Esophagus squamous epithelium (tissue), 5 donors: ENCODE data around the gene ADGRB3. TPM values are rescaled to one million over a fixed set of nuclear protein-coding genes. Genes with fewer than 3 reads are reported as not detected.

ENCODE experiments used
- DNase-seq: peaks from one replicate; lab custom pipeline; 2025; lab: John Stamatoyannopoulos, UW
- H3K27ac ChIP-seq, 4 donors: fragments of 200-600 bp; sonication (generic); one replicate each; pipeline ENCODE4 v1.5.1; 2016 to 2019; ENCODE audit warnings: mild to moderate bottlenecking in 1 of 4
- H3K27me3 ChIP-seq, 4 donors: fragments of 200-600 bp; sonication (generic); 1 replicate in 3 of 4; 2 replicates in 1 of 4; pipeline versions ENCODE4 v1.5.1 to v1.6.0; 2017 to 2021; ENCODE audit warnings: antibody characterized with exemption in 1 of 4
- H3K36me3 ChIP-seq, 3 donors: fragments of 200-600 bp; sonication (generic); one replicate each; pipeline ENCODE4 v1.5.1; 2016 to 2019
- H3K4me1 ChIP-seq, 3 donors: fragments of 200-600 bp; sonication (generic); one replicate each; pipeline ENCODE4 v1.5.1; 2017 to 2019
- H3K4me3 ChIP-seq, 4 donors: fragments of 200-600 bp; sonication (generic); 1 replicate in 3 of 4; 2 replicates in 1 of 4; pipeline ENCODE4 v1.5.1; 2016 to 2019; ENCODE audit warnings: mild to moderate bottlenecking in 2 of 4, moderate library complexity in 1 of 4
- H3K9me3 ChIP-seq, 3 donors: fragments of 200-600 bp; sonication (generic); one replicate each; pipeline ENCODE4 v1.5.1; 2016 to 2019
- POLR2A ChIP-seq, 4 donors: fragments of 450-650 bp; IDR thresholded peaks; one replicate each; pipeline ENCODE4 v1.6.1; 2017; ENCODE audit warnings: antibody characterized with exemption in 4 of 4, mild to moderate bottlenecking in 4 of 4, moderate library complexity in 3 of 4
- WGBS, 2 donors: methylation state at CpG; one replicate each; pipeline ENCODE4 v1.1.5; 2018; 5-methylcytosine and 5-hydroxymethylcytosine counted together
- intact Hi-C: fragments of 100-400 bp; cut with DNase I; formaldehyde crosslinking; loops from one replicate; pipeline ENCODE4 v1.15.0; 2022
- total RNA-seq, 4 donors: library from RNA; depleted of rRNA; stranded (reverse); fragments of >200 nt; gene quantifications; one replicate each; pipeline ENCODE4 v1.1.0, GENCODE V29; 2016
- TF ChIP-seq, protein P1 (sequence below), 6 experiments: fragments of 450-650 bp in 4 of 6; fragments of 200-600 bp in 2 of 6; sonication (generic) in 2 of 6; IDR thresholded peaks; one replicate each; pipeline ENCODE4 v1.5.1; 2016 to 2019; ENCODE audit warnings: antibody characterized with exemption in 6 of 6, mild to moderate bottlenecking in 4 of 6, moderate library complexity in 4 of 6
- donor health status: DM: yes; HTN: yes; CAD: no.

The ADGRB3 gene
- 1 to 10 TPM in 1 of 4 donors, under 1 TPM in 3; 0.04 to 1.1 (median 0.32) TPM for total RNA-seq

DNA sequence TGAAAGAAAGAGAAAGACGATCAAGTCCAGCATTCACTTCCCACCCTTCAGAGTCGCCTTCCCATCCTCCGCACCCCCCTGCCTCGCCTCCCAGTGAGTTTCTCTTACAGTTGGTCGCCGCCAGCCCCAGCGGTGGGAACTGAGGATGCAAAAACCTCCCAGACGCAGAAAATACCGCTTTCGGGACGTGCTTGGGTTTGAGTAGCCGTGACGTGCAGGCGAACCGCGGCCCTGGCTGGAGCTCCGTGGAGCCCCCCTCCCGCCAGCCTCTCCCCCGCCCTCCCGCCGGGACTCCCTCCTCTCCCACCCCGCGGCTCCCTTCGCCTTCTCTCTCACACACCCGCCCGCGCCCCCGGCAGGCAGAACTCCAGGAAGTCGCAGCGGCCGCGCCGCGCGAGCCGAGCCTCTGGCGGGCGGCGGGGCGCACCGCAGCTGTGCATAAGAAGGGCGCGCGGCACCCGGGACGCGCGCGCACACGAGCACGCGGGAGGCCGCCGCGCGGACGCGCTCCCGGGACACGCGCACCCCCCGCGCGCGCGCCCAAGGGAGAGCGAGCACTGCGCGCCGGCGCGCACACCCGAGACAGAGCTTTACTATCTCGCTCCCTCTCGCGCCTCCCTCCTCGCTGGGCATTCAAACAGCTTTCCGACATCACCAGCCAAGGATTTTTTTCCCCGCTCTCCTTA, at the start of gene ADGRB3:
TSS of gene ADGRB3 (plus strand) at position 557 of the 686 bp plus-strand sequence. CDS start 3,394 bp downstream, outside the sequence.
- TF ChIP-seq, protein P1, sequence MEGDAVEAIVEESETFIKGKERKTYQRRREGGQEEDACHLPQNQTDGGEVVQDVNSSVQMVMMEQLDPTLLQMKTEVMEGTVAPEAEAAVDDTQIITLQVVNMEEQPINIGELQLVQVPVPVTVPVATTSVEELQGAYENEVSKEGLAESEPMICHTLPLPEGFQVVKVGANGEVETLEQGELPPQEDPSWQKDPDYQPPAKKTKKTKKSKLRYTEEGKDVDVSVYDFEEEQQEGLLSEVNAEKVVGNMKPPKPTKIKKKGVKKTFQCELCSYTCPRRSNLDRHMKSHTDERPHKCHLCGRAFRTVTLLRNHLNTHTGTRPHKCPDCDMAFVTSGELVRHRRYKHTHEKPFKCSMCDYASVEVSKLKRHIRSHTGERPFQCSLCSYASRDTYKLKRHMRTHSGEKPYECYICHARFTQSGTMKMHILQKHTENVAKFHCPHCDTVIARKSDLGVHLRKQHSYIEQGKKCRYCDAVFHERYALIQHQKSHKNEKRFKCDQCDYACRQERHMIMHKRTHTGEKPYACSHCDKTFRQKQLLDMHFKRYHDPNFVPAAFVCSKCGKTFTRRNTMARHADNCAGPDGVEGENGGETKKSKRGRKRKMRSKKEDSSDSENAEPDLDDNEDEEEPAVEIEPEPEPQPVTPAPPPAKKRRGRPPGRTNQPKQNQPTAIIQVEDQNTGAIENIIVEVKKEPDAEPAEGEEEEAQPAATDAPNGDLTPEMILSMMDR (IDR thresholded peaks at IDR 0.05): peak in 1 of 6 experiments; percentile 12
- TF ChIP-seq POLR2A (IDR thresholded peaks at IDR 0.05): no peak
- peaks cover 0 to 66% (median 2%) of the 10 kb centered on the region in 4 donors for H3K27me3 ChIP-seq
- no peaks in the 10 kb centered on the region for H3K9me3 ChIP-seq
- peak within 1 kb of the TSS; percentile 15 to 85 (median 78) for H3K27ac ChIP-seq
- intact Hi-C loops: no loop called here
- H3K4me1 ChIP-seq: peaks cover 4 to 36% (median 8%) of the 10 kb centered on the region in 3 donors
- no peaks in the 10 kb centered on the region for H3K36me3 ChIP-seq
- DNase-seq: no peak
- peak within 1 kb of the TSS; percentile 44 to 74 (median 62) for H3K4me3 ChIP-seq
- WGBS, 2 donors: 0 to 2% methylated on average over 11 to 23 of the region's 79 CpGs

DNA sequence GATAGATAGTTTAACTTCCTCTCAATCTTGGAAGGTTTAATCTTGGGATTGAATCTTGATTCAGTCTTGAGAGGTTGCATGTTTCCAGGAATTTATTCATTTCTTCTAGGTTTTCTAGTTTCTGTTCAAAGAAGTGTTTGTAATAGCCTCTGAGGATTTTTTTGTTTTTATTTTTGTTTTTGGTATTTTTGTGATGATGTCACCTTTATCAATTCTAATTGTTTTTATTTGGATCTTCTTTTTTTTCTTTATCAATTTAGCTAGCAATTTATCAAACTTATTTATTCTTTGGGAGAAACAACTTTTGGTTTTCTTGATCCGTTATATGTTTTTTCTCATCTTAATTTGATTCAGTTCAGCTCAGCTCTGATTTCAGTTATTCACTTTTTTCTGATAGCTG, 41.5 kb upstream of the ADGRB3 start:
- WGBS, 2 donors: 100% methylated on average over 1 of the region's 1 CpG

DNA sequence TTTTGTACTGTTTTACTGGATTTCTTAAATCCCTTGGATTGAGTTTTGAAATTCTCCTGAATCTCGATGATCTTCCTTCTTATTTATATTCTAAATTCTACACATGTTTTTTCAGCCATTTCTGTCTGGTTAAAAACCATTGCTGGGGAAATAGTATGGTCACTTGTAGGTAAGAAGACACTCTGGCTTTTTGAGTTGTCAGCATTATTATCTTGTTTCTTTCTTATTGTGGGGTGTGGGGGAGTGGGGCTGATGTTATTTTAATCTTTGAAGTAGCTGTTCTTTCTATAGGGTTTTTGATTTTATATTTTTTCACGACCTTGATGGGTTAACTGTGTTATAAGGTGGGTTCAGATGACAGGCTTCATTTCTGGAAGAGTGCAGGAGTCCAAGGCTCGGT, 37.4 kb upstream of the ADGRB3 start:
- Histone ChIP-seq H3K27me3 (no peaks in the 10 kb centered on the region), H3K36me3 (no peaks in the 10 kb centered on the region), H3K4me3 (no peak overlapping the region), H3K4me1 (no peaks in the 10 kb centered on the region), H3K9me3 (no peaks in the 10 kb centered on the region), H3K27ac (no peak overlapping the region)
- 32 to 43% methylated on average over 3 of the region's 3 CpGs for WGBS, 2 donors
- no peak for DNase-seq
- intact Hi-C loops: no loop called here
- TF ChIP-seq, protein P1 (IDR thresholded peaks at IDR 0.05): no peak
- no peak for TF ChIP-seq POLR2A (IDR thresholded peaks at IDR 0.05)

More for the DNA sequence above, 41.5 kb upstream of the ADGRB3 start:
- H3K9me3 ChIP-seq: no peaks in the 10 kb centered on the region
- H3K4me3 ChIP-seq: no peak overlapping the region
- no peak for TF ChIP-seq POLR2A (IDR thresholded peaks at IDR 0.05)
- TF ChIP-seq, protein P1 (IDR thresholded peaks at IDR 0.05): no peak
- intact Hi-C loops: no loop called here
- H3K27ac ChIP-seq: no peak overlapping the region
- H3K4me1 ChIP-seq: no peaks in the 10 kb centered on the region
- no peaks in the 10 kb centered on the region for H3K27me3 ChIP-seq
- no peak for DNase-seq
- no peaks in the 10 kb centered on the region for H3K36me3 ChIP-seq

DNA sequence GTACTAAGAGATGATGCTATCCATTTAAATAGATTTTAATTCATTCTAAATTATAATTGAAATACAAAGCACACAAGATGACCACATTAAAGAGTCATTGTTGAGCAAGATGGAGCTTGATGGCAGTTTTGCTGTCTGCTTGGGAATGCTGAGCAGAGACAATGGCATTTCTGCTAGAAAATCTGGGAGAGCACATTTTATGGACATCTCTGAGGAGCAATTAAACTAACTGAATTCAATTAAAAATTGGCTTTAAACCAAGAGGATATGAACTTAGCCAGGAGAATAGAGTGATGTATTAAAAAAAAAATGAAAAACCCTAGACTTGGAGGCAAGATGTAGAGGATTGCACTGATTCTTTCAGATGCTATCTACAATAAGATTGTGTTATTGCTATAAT, 19.1 kb upstream of the ADGRB3 start:
- TF ChIP-seq, protein P1 (IDR thresholded peaks at IDR 0.05): no peak
- no peak for TF ChIP-seq POLR2A (IDR thresholded peaks at IDR 0.05)
- Histone ChIP-seq H3K27ac (no peak overlapping the region), H3K36me3 (no peaks in the 10 kb centered on the region), H3K4me1 (no peaks in the 10 kb centered on the region), H3K9me3 (no peaks in the 10 kb centered on the region), H3K27me3 (no peaks in the 10 kb centered on the region), H3K4me3 (no peak overlapping the region)
- intact Hi-C loops: no loop called here
- DNase-seq: no peak

DNA sequence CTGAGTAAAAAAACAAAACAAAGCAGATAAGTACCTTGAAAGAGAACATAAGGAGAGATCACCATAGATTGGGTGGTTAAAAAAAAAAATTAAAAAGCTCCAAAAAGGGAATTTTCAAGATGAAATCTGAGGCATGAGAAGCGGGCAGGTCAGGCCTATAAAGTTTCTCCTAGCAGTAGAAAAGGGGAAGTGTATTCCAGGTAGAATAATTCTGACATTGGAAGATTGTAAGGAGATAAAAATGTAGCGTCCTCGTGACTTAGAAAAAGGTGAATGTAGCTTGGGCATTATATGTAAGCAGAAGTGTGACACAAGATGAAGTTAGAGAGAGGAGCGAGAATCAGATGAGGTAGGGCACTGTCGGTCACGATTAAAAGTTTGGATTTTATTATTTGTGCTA, 9.1 kb upstream of the ADGRB3 start:
- intact Hi-C loops: no loop called here
- no peak overlapping the region for H3K4me3 ChIP-seq
- peaks cover 0 to 4% (median 0%) of the 10 kb centered on the region in 4 donors for H3K27me3 ChIP-seq
- H3K9me3 ChIP-seq: no peaks in the 10 kb centered on the region
- no peaks in the 10 kb centered on the region for H3K36me3 ChIP-seq
- H3K4me1 ChIP-seq: no peaks in the 10 kb centered on the region
- no peak for DNase-seq
- no peak overlapping the region for H3K27ac ChIP-seq
- no peak for TF ChIP-seq POLR2A (IDR thresholded peaks at IDR 0.05)
- TF ChIP-seq, protein P1 (IDR thresholded peaks at IDR 0.05): no peak
- 82 to 83% methylated on average over 6 of the region's 6 CpGs for WGBS, 2 donors
